MM.1S (cell line): Measurements from ENCODE around the gene KLHL18.

Source experiments
- CTCF ChIP-seq: fragments of 300-600 bp; sonication (generic); IDR thresholded peaks from 2 replicates; pipeline ENCODE4 v1.5.1; 2016; ENCODE audit warnings: antibody characterized with exemption, low read length, mixed read lengths
- EZH2 ChIP-seq: fragments of 300-600 bp; sonication (generic); optimal IDR thresholded peaks from 2 replicates; pipeline ENCODE3; 2017; ENCODE audit warnings: low read depth, mild to moderate bottlenecking, antibody characterized with exemption, low read length, mixed read lengths
- EZH2phosphoT487 ChIP-seq: fragments of 300-600 bp; sonication (generic); IDR thresholded peaks from 2 replicates; pipeline ENCODE4 v1.6.1; 2018; ENCODE audit warnings: antibody characterized with exemption, low read length

DNA sequence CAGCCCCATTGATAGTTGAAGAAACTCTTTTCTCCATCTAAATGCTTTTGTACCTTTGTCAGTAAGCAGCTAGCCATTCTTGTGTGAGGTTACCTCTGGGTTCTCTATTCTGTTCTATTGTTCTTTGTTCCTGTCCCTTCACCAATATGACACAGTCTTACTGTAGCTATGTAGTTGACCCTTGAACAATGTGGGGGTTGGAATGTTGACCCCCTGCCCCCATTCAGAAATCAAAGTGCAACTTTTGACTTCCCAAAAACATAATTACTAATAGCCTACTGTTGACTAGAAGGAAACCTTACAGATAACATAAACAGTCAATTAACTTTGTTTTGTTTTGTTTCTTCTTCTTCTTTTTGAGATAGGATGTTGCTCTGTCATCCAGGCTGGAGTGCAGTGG, 18.7 kb downstream of the KLHL18 start:
- no peak for TF ChIP-seq CTCF
- TF ChIP-seq EZH2 = no peak
- no peak for TF ChIP-seq EZH2phosphoT487
